ENCODE results near the gene NAA15. TPM values are rescaled to one million over a fixed set of nuclear protein-coding genes. Genes with fewer than 3 reads are reported as not detected.

NAA15 gene
- polyA plus RNA-seq, 3 donors, result 5.2 to 20.2 (median 8.8) TPM

DNA sequence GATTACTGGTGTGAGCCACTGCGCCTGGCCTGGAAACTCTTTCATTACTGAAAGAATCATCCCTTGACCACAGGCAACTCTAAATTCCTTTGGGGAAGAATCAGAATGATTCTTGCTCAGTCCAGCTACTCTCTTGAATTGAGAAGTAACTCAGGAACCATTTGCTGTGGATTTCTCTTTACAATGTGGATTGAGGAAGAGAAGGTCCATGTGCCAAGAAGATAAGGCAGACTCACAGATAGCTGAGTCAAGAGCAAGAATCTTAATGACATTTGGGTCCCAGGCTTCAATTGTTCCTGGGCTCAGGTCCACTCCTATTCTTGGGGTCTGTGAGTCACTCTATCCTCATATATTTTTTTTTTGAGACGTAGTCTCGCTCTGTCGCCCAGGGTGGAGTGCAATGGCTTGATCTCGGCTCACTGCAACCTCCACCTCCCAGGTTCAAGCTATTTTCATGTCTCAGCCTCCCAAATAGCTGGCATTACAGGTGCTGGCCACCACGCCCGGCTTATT is 15.1 kb upstream of the NAA15 start:
- Histone ChIP-seq H3K79me2 (ENCODE audit: insufficient read depth, low read length) (no peaks in the 10 kb centered on the region), H3K27ac (ENCODE audit: low read depth in 1 of 2, low read length in 2 of 2) (no peak overlapping the region), H3K4me1 (ENCODE audit: control insufficient read depth in 1 of 2, insufficient read depth in 2 of 2, low read length in 2 of 2) (no peaks in the 10 kb centered on the region), H3K9me3 (replicated peaks in 1 of 2; ENCODE audit: control insufficient read depth in 1 of 2, insufficient read depth in 1 of 2, low read length in 2 of 2) (peaks cover 11 to 12% of the 10 kb centered on the region in 2 donors), H3K4me2 (replicated peaks; ENCODE audit: extremely low read depth, low read length, poor library complexity, severe bottlenecking) (no peak overlapping the region), H2AFZ (ENCODE audit: insufficient read depth, low read depth, low read length, poor library complexity, severe bottlenecking) (no peak overlapping the region), H3K4me3 (replicated peaks in 1 of 3; ENCODE audit: low read depth in 2 of 3, low read length in 3 of 3) (no peak overlapping the region), H4K20me1 (ENCODE audit: insufficient read depth, low read length) (no peaks in the 10 kb centered on the region), H3K27me3 (ENCODE audit: control insufficient read depth in 2 of 2, insufficient read depth in 2 of 2, low read length in 2 of 2) (peaks cover 9 to 11% of the 10 kb centered on the region in 2 donors), H3K36me3 (replicated peaks in 1 of 2; ENCODE audit: control insufficient read depth in 1 of 2, insufficient read depth in 2 of 2, low read length in 2 of 2) (peaks cover 7 to 33% of the 10 kb centered on the region in 2 donors), H3K9ac (ENCODE audit: insufficient read depth, low read length, poor library complexity, severe bottlenecking) (no peak overlapping the region)
- Mint-ChIP-seq H3K9me3 (peaks cover 6 to 19% (median 12%) of the 10 kb centered on the region in 7 donors), H3K27ac (no peak overlapping the region), H3K27me3 (ENCODE audit: low read depth in 3 of 3) (peaks cover 10 to 18% (median 13%) of the 10 kb centered on the region in 3 donors), H3K4me3 (no peak overlapping the region), H3K4me1 (no peaks in the 10 kb centered on the region), H3K36me3 (peaks cover 23 to 43% of the 10 kb centered on the region in 2 donors)
- TF ChIP-seq, protein P1, sequence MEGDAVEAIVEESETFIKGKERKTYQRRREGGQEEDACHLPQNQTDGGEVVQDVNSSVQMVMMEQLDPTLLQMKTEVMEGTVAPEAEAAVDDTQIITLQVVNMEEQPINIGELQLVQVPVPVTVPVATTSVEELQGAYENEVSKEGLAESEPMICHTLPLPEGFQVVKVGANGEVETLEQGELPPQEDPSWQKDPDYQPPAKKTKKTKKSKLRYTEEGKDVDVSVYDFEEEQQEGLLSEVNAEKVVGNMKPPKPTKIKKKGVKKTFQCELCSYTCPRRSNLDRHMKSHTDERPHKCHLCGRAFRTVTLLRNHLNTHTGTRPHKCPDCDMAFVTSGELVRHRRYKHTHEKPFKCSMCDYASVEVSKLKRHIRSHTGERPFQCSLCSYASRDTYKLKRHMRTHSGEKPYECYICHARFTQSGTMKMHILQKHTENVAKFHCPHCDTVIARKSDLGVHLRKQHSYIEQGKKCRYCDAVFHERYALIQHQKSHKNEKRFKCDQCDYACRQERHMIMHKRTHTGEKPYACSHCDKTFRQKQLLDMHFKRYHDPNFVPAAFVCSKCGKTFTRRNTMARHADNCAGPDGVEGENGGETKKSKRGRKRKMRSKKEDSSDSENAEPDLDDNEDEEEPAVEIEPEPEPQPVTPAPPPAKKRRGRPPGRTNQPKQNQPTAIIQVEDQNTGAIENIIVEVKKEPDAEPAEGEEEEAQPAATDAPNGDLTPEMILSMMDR (IDR thresholded peaks at IDR 0.05), result no peak
- WGBS (ENCODE audit: insufficient coverage), result 93% methylated on average over 3 of the region's 7 CpGs
- intact Hi-C loops (cut with micrococcal nuclease), result no loop called here
- DNase-seq, result no peak

DNA sequence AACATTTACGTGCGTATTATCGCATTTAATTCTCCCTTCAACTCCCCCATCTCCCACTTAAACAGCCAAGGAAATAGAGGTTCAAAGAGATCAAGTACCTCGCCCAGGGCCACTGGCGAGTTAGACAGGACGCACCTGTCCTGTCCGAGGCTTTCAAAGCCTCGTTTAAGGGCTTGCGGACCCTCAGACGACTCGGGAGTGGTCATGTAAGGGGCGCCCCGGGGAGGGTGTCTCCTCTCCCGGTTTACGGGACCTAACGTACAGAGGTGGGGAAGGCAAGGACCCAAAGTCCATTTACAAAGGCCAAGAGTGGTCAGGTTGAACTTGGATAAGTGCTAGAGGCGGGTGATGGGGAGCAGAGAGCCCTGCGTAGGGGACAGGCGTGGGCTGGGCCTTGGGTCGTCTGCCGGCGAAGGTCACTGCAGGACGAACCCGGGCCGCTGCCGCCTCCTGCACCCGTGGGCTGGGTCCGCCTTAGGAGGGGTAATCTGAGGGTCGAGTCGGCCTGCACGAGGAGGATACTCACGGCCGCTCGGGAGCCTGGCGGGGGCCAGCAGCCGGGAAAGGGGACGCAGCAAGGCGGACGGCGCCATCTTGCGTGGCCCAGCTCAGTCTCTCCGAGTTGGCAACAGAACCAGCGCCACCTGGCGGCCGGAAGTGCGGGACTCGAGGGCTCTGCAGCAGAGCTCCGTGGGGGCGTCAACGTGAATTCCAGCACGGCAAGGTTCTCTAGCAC is 5.9 kb upstream of the NAA15 start:
- peaks cover 0 to 1% (median 0%) of the 10 kb centered on the region in 3 donors for H3K27me3 Mint-ChIP-seq (ENCODE audit: low read depth in 3 of 3)
- Histone ChIP-seq H2AFZ (ENCODE audit: insufficient read depth, low read depth, low read length, poor library complexity, severe bottlenecking) (peak overlapping the region; percentile 95), H3K36me3 (replicated peaks in 1 of 2; ENCODE audit: control insufficient read depth in 1 of 2, insufficient read depth in 2 of 2, low read length in 2 of 2) (peaks cover 14 to 28% of the 10 kb centered on the region in 2 donors), H4K20me1 (ENCODE audit: insufficient read depth, low read length) (no peaks in the 10 kb centered on the region), H3K4me3 (replicated peaks in 1 of 3; ENCODE audit: low read depth in 2 of 3, low read length in 3 of 3) (peak overlapping the region; percentile 88 to 95 (median 91)), H3K9ac (ENCODE audit: insufficient read depth, low read length, poor library complexity, severe bottlenecking) (peak overlapping the region; percentile 90), H3K79me2 (ENCODE audit: insufficient read depth, low read length) (peaks cover 51% of the 10 kb centered on the region), H3K4me1 (ENCODE audit: control insufficient read depth in 1 of 2, insufficient read depth in 2 of 2, low read length in 2 of 2) (peaks cover 19 to 34% of the 10 kb centered on the region in 2 donors), H3K27ac (ENCODE audit: low read depth in 1 of 2, low read length in 2 of 2) (peak overlapping the region; percentile 63 to 92), H3K4me2 (replicated peaks; ENCODE audit: extremely low read depth, low read length, poor library complexity, severe bottlenecking) (peak overlapping the region; percentile 90), H3K9me3 (replicated peaks in 1 of 2; ENCODE audit: control insufficient read depth in 1 of 2, insufficient read depth in 1 of 2, low read length in 2 of 2) (no peaks in the 10 kb centered on the region), H3K27me3 (ENCODE audit: control insufficient read depth in 2 of 2, insufficient read depth in 2 of 2, low read length in 2 of 2) (no peaks in the 10 kb centered on the region)
- intact Hi-C loops (cut with micrococcal nuclease), result loop anchor here (5.0 to 10.0 kb wide), 4 partner anchors 71 to 271 kb away; no protein-coding TSS in a partner anchor
- no peaks in the 10 kb centered on the region for H3K9me3 Mint-ChIP-seq
- H3K4me3 Mint-ChIP-seq, result peak overlapping the region; percentile 96 to 98
- peak; percentile 90 to 93 (median 92) for DNase-seq
- H3K4me1 Mint-ChIP-seq, result peaks cover 26% of the 10 kb centered on the region
- TF ChIP-seq, protein P1 (IDR thresholded peaks at IDR 0.05), result peak; percentile 86
- 0% methylated on average over 44 of the region's 51 CpGs for WGBS (ENCODE audit: insufficient coverage)
- H3K36me3 Mint-ChIP-seq, result peaks cover 16 to 31% of the 10 kb centered on the region in 2 donors
- peak overlapping the region; percentile 90 to 98 (median 96) for H3K27ac Mint-ChIP-seq
